ENCODE measurements around the gene RIBC1.
A peak's percentile ranks its signal among the peaks of the same experiment; 100 is the strongest.

Gene RIBC1

GRCh38 chrX:53430231-53430630, 7.6 kb downstream of the RIBC1 start:
- POLR2A ChIA-PET: no interaction called here
- CTCF ChIA-PET: no interaction called here
- no peak overlapping the region for H3K4me3 ChIP-seq (ENCODE audit: low read depth, low read length)
- DNase-seq (ENCODE audit: low read depth, low spot score): no peak
- TF ChIP-seq CTCF (IDR thresholded peaks at IDR 0.05; ENCODE audit: insufficient read depth, low read length, missing control alignments): no peak

- no peak for TF ChIP-seq CTCF (IDR thresholded peaks at IDR 0.05; ENCODE audit: insufficient read depth, low read length, missing control alignments)
- DNase-seq (ENCODE audit: low read depth, low spot score): no peak
- CTCF ChIA-PET: interaction anchor here (1.2 to 5.5 kb wide), 3 partner anchors 12 to 121 kb away, joined by 5 to 55 read pairs (median 6); no protein-coding TSS in a partner anchor
- POLR2A ChIA-PET: no interaction called here
- peak within 1 kb of the TSS; percentile 75 for H3K4me3 ChIP-seq (ENCODE audit: low read depth, low read length)
These were observed 11.3 kb downstream of the RIBC1 start, which contains the start of gene HSD17B10 for GRCh38 chrX:53433651-53434639. HSD17B10 (minus strand) TSS chrX:53434370; CDS start chrX:53434345, 25 bp downstream.

GRCh38 chrX:53435997-53436396, 13.3 kb downstream of the RIBC1 start:
- peak; percentile 78 for TF ChIP-seq CTCF (IDR thresholded peaks at IDR 0.05; ENCODE audit: insufficient read depth, low read length, missing control alignments)
- CTCF ChIA-PET: interaction anchor here (0.6 to 5.5 kb wide), 12 partner anchors 8 to 215 kb away, joined by 3 to 55 read pairs (median 7); partner anchors contain the start of genes RIBC1 and SMC1A
- no peak overlapping the region for H3K4me3 ChIP-seq (ENCODE audit: low read depth, low read length)
- POLR2A ChIA-PET: no interaction called here
- no peak for DNase-seq (ENCODE audit: low read depth, low spot score)

- DNase-seq (ENCODE audit: low read depth, low spot score): no peak
- ChIA-PET POLR2A (no interaction called here), CTCF (interaction anchor here (0.9 to 5.5 kb wide), 14 partner anchors 9 to 188 kb away, joined by 3 to 55 read pairs (median 6); no protein-coding TSS in a partner anchor)
- no peak overlapping the region for H3K4me3 ChIP-seq (ENCODE audit: low read depth, low read length)
- no peak for TF ChIP-seq CTCF (IDR thresholded peaks at IDR 0.05; ENCODE audit: insufficient read depth, low read length, missing control alignments)
These were observed 14.5 kb downstream of the RIBC1 start for GRCh38 chrX:53437206-53437605.

GRCh38 chrX:53438174-53438831, 15.6 kb downstream of the RIBC1 start:
- DNase-seq (ENCODE audit: low read depth, low spot score): no peak
- ChIA-PET POLR2A (no interaction called here), CTCF (interaction anchor here (1.8 to 5.5 kb wide), 4 partner anchors 9 to 125 kb away, joined by 7 to 55 read pairs (median 22); no protein-coding TSS in a partner anchor)
- H3K4me3 ChIP-seq (ENCODE audit: low read depth, low read length): no peak overlapping the region
- no peak for TF ChIP-seq CTCF (IDR thresholded peaks at IDR 0.05; ENCODE audit: insufficient read depth, low read length, missing control alignments)

- no peak overlapping the region for H3K4me3 ChIP-seq (ENCODE audit: low read depth, low read length)
- ChIA-PET CTCF (interaction anchor here (2.0 to 5.5 kb wide), 3 partner anchors 9 to 126 kb away, joined by 9 to 55 read pairs (median 34); no protein-coding TSS in a partner anchor), POLR2A (no interaction called here)
- no peak for TF ChIP-seq CTCF (IDR thresholded peaks at IDR 0.05; ENCODE audit: insufficient read depth, low read length, missing control alignments)
- no peak for DNase-seq (ENCODE audit: low read depth, low spot score)
These were observed 16.2 kb downstream of the RIBC1 start for GRCh38 chrX:53438832-53439230.
